Liver (tissue), 3 donors: Measurements from ENCODE around the gene UVSSA.

Experiments
- EGR1 ChIP-seq, 2 donors: IDR thresholded peaks; 2 replicates each; pipeline ENCODE4 v1.6.1; 2016 to 2018; ENCODE audit warnings: antibody characterized with exemption in 2 of 2, low read depth in 2 of 2
- RAD21 ChIP-seq, 2 donors: IDR thresholded peaks; 2 replicates each; pipeline ENCODE4 v1.6.1; 2016; ENCODE audit warnings: antibody characterized with exemption in 2 of 2, mild to moderate bottlenecking in 2 of 2
- RXRA ChIP-seq, 2 donors: IDR thresholded peaks; 2 replicates each; pipeline ENCODE4 v1.6.1; 2017 to 2018; ENCODE audit warnings: antibody characterized with exemption in 2 of 2, mild to moderate bottlenecking in 1 of 2
- YY1 ChIP-seq: IDR thresholded peaks from 2 replicates; pipeline ENCODE4 v1.6.1; 2016; ENCODE audit warnings: antibody characterized with exemption, mild to moderate bottlenecking
- TF ChIP-seq, protein P1 (sequence below): IDR thresholded peaks from 2 replicates; pipeline ENCODE4 v1.6.1; 2016; ENCODE audit warnings: antibody characterized with exemption
- TF ChIP-seq, protein P2 (sequence below): fragments of 150-350 bp; IDR thresholded peaks from 2 replicates; pipeline ENCODE4 v1.5.1; 2017; ENCODE audit warnings: improper control_type of control experiment, low read depth, low read length; ENCODE audit not compliant: missing input control
- TF ChIP-seq, protein P3 (sequence below): IDR thresholded peaks from 2 replicates; pipeline ENCODE4 v1.6.1; 2016; ENCODE audit warnings: antibody characterized with exemption
- TF ChIP-seq, protein P4 (sequence below): IDR thresholded peaks from 2 replicates; pipeline ENCODE4 v1.6.1; 2016; ENCODE audit warnings: antibody characterized with exemption, mild to moderate bottlenecking
- TF ChIP-seq, protein P5 (sequence below): IDR thresholded peaks from 2 replicates; pipeline ENCODE4 v1.6.1; 2016; ENCODE audit warnings: antibody characterized with exemption
- donor health status: healthy.
- donor health status: healthy.

DNA sequence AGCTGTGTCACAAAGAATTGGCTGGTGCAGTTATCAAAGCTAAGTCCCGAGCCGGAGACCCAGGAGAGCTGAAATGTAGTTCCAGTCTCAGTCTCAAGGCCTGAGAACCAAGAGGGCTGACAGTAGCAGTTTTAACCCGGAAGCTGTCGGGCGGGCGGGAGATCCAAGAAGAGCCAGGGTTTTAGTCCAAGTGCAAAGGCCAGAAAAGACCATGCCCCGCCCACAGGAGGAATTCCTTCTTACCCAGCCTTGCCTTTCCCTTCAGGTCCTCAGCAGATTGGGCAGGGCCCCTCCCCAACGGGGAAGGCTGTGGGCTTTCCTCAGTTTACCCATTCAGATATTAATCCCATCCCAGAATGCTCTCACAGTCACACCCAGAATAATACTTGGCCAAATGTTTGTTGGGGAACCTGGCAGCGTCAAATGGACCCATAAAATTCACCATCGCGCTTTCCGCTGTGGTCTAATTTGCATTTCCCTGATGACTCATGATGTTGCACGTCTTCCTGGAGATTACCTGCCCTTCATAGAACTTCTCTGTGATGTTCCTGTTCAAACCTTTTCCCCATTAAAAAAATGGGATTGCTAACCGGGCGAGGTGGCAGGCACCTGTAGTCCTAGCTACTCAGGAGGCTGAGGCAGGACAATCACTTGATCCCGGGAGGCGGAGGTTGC, 41.1 kb upstream of the UVSSA start:
- TF ChIP-seq, protein P1, sequence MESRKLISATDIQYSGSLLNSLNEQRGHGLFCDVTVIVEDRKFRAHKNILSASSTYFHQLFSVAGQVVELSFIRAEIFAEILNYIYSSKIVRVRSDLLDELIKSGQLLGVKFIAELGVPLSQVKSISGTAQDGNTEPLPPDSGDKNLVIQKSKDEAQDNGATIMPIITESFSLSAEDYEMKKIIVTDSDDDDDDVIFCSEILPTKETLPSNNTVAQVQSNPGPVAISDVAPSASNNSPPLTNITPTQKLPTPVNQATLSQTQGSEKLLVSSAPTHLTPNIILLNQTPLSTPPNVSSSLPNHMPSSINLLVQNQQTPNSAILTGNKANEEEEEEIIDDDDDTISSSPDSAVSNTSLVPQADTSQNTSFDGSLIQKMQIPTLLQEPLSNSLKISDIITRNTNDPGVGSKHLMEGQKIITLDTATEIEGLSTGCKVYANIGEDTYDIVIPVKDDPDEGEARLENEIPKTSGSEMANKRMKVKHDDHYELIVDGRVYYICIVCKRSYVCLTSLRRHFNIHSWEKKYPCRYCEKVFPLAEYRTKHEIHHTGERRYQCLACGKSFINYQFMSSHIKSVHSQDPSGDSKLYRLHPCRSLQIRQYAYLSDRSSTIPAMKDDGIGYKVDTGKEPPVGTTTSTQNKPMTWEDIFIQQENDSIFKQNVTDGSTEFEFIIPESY: no peak
- TF ChIP-seq, protein P2, sequence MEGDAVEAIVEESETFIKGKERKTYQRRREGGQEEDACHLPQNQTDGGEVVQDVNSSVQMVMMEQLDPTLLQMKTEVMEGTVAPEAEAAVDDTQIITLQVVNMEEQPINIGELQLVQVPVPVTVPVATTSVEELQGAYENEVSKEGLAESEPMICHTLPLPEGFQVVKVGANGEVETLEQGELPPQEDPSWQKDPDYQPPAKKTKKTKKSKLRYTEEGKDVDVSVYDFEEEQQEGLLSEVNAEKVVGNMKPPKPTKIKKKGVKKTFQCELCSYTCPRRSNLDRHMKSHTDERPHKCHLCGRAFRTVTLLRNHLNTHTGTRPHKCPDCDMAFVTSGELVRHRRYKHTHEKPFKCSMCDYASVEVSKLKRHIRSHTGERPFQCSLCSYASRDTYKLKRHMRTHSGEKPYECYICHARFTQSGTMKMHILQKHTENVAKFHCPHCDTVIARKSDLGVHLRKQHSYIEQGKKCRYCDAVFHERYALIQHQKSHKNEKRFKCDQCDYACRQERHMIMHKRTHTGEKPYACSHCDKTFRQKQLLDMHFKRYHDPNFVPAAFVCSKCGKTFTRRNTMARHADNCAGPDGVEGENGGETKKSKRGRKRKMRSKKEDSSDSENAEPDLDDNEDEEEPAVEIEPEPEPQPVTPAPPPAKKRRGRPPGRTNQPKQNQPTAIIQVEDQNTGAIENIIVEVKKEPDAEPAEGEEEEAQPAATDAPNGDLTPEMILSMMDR: no peak
- TF ChIP-seq RAD21 (IDR thresholded peaks at IDR 0.05) (no peak), YY1 (no peak), EGR1 (IDR thresholded peaks at IDR 0.05; ENCODE audit: low read depth in 2 of 2) (no peak), RXRA (IDR thresholded peaks at IDR 0.05) (no peak)
- TF ChIP-seq, protein P3, sequence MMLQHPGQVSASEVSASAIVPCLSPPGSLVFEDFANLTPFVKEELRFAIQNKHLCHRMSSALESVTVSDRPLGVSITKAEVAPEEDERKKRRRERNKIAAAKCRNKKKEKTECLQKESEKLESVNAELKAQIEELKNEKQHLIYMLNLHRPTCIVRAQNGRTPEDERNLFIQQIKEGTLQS: no peak
- TF ChIP-seq, protein P4, sequence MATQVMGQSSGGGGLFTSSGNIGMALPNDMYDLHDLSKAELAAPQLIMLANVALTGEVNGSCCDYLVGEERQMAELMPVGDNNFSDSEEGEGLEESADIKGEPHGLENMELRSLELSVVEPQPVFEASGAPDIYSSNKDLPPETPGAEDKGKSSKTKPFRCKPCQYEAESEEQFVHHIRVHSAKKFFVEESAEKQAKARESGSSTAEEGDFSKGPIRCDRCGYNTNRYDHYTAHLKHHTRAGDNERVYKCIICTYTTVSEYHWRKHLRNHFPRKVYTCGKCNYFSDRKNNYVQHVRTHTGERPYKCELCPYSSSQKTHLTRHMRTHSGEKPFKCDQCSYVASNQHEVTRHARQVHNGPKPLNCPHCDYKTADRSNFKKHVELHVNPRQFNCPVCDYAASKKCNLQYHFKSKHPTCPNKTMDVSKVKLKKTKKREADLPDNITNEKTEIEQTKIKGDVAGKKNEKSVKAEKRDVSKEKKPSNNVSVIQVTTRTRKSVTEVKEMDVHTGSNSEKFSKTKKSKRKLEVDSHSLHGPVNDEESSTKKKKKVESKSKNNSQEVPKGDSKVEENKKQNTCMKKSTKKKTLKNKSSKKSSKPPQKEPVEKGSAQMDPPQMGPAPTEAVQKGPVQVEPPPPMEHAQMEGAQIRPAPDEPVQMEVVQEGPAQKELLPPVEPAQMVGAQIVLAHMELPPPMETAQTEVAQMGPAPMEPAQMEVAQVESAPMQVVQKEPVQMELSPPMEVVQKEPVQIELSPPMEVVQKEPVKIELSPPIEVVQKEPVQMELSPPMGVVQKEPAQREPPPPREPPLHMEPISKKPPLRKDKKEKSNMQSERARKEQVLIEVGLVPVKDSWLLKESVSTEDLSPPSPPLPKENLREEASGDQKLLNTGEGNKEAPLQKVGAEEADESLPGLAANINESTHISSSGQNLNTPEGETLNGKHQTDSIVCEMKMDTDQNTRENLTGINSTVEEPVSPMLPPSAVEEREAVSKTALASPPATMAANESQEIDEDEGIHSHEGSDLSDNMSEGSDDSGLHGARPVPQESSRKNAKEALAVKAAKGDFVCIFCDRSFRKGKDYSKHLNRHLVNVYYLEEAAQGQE: no peak
- TF ChIP-seq, protein P5, sequence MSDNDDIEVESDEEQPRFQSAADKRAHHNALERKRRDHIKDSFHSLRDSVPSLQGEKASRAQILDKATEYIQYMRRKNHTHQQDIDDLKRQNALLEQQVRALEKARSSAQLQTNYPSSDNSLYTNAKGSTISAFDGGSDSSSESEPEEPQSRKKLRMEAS: no peak
